ENCODE data around the gene ZNF619.

DNA sequence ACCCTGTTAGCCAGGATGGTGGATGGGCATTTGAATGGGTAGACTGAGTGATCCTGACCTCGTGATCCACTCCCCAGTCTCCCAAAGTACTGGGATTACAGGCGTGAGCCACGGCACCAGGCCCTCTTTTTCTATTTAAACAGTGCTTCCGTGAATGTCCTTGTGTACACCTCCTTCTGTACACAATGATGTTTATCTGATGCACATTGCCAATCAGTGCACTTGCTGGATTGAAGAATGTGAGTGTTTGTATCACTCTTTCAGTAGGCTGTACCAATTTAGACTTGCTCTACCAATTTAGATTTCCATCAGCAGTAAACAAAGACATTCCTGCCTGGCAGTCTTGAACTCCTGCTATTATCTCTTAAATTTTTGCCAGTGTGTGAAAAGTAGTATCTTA, 8.9 kb upstream of the ZNF619 start:
- peak; percentile 46 for TF ChIP-seq YY1 (IDR thresholded peaks at IDR 0.05)
- TF ChIP-seq, protein P1, sequence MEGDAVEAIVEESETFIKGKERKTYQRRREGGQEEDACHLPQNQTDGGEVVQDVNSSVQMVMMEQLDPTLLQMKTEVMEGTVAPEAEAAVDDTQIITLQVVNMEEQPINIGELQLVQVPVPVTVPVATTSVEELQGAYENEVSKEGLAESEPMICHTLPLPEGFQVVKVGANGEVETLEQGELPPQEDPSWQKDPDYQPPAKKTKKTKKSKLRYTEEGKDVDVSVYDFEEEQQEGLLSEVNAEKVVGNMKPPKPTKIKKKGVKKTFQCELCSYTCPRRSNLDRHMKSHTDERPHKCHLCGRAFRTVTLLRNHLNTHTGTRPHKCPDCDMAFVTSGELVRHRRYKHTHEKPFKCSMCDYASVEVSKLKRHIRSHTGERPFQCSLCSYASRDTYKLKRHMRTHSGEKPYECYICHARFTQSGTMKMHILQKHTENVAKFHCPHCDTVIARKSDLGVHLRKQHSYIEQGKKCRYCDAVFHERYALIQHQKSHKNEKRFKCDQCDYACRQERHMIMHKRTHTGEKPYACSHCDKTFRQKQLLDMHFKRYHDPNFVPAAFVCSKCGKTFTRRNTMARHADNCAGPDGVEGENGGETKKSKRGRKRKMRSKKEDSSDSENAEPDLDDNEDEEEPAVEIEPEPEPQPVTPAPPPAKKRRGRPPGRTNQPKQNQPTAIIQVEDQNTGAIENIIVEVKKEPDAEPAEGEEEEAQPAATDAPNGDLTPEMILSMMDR (IDR thresholded peaks at IDR 0.05; ENCODE audit: low read depth, low read length, missing input control) = no peak
- TF ChIP-seq, protein P2, sequence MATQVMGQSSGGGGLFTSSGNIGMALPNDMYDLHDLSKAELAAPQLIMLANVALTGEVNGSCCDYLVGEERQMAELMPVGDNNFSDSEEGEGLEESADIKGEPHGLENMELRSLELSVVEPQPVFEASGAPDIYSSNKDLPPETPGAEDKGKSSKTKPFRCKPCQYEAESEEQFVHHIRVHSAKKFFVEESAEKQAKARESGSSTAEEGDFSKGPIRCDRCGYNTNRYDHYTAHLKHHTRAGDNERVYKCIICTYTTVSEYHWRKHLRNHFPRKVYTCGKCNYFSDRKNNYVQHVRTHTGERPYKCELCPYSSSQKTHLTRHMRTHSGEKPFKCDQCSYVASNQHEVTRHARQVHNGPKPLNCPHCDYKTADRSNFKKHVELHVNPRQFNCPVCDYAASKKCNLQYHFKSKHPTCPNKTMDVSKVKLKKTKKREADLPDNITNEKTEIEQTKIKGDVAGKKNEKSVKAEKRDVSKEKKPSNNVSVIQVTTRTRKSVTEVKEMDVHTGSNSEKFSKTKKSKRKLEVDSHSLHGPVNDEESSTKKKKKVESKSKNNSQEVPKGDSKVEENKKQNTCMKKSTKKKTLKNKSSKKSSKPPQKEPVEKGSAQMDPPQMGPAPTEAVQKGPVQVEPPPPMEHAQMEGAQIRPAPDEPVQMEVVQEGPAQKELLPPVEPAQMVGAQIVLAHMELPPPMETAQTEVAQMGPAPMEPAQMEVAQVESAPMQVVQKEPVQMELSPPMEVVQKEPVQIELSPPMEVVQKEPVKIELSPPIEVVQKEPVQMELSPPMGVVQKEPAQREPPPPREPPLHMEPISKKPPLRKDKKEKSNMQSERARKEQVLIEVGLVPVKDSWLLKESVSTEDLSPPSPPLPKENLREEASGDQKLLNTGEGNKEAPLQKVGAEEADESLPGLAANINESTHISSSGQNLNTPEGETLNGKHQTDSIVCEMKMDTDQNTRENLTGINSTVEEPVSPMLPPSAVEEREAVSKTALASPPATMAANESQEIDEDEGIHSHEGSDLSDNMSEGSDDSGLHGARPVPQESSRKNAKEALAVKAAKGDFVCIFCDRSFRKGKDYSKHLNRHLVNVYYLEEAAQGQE (IDR thresholded peaks at IDR 0.05) = no peak
- TF ChIP-seq JUND (IDR thresholded peaks at IDR 0.05) = no peak
- TF ChIP-seq RAD21 (IDR thresholded peaks at IDR 0.05) = no peak
